ENCODE results near the gene SIL1.
"Not testable (repeated sequence)": the region's sequence is repeated elsewhere in the genome, so short reads cannot be mapped to it uniquely, and the experiment has no call there.

Gene SIL1

GRCh38 chr5:139232147-139232724, 34.1 kb upstream of the SIL1 start:
- H3K27ac ChIP-seq, result no peak overlapping the region
- H3K4me3 ChIP-seq, result no peak overlapping the region
- DNase-seq (ENCODE audit: low spot score), result no peak
- no peak for TF ChIP-seq CTCF (IDR thresholded peaks at IDR 0.05)

- H3K27ac ChIP-seq, result no peak overlapping the region
- H3K4me3 ChIP-seq, result no peak overlapping the region
- DNase-seq (ENCODE audit: low spot score), result no peak
- TF ChIP-seq CTCF (IDR thresholded peaks at IDR 0.05), result no peak
These were observed 30.1 kb upstream of the SIL1 start for GRCh38 chr5:139228201-139228803.

GRCh38 chr5:139226131-139226530, 28.0 kb upstream of the SIL1 start:
- DNase-seq (ENCODE audit: low spot score), result no peak
- no peak overlapping the region for H3K4me3 ChIP-seq
- no peak overlapping the region for H3K27ac ChIP-seq
- no peak for TF ChIP-seq CTCF (IDR thresholded peaks at IDR 0.05)

GRCh38 chr5:139223481-139223880, 25.3 kb upstream of the SIL1 start:
- Histone ChIP-seq H3K27ac (no peak overlapping the region), H3K4me3 (no peak overlapping the region)
- DNase-seq (ENCODE audit: low spot score), result no peak
- TF ChIP-seq CTCF (IDR thresholded peaks at IDR 0.05), result no peak

- TF ChIP-seq CTCF (IDR thresholded peaks at IDR 0.05), result no peak
- no peak overlapping the region for H3K4me3 ChIP-seq
- H3K27ac ChIP-seq, result no peak overlapping the region
- no peak for DNase-seq (ENCODE audit: low spot score)
These were observed 24.2 kb upstream of the SIL1 start for GRCh38 chr5:139222346-139222745.

- not testable (repeated sequence) for DNase-seq (ENCODE audit: low spot score); H3K4me3 ChIP-seq; H3K27ac ChIP-seq
These were observed 19.9 kb upstream of the SIL1 start for GRCh38 chr5:139218038-139218437.

GRCh38 chr5:139215107-139215975, 17.2 kb upstream of the SIL1 start:
- Histone ChIP-seq H3K27ac (no peak overlapping the region), H3K4me3 (no peak overlapping the region)
- no peak for DNase-seq (ENCODE audit: low spot score)
- no peak for TF ChIP-seq CTCF (IDR thresholded peaks at IDR 0.05)
